ENCODE measurements around the gene ZCCHC10. TPM values are rescaled to one million over a fixed set of nuclear protein-coding genes. Genes with fewer than 3 reads are reported as not detected.

ZCCHC10 gene
- total and polyA plus RNA-seq, 2 of the 4 experiments (the other 2 are of a cell fraction): 4.1 to 20.4 TPM

DNA sequence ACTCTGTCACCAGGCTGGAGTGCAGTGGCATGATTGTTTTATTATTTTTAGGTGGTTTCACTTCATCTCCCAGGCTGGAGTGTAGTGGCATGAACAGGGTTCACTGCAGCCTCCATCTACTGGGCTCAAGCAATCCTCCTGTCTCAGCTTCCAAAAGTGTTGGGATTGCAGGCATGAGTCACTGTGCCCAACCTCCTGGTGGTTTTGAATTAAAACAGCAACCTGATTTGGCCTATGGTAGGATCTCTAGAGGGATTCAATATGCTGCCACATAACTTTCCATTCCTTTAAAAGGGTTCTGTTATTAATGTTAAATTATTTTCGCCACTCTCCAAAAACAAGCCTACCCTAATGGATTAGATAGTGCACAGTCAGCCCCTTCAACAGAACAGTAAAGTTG is 15.6 kb upstream of the ZCCHC10 start:
- Histone ChIP-seq H4K20me1 (ENCODE audit: insufficient read depth, low read length) (no peaks in the 10 kb centered on the region), H3K23ac (ENCODE audit: low read depth, low read length) (no peak overlapping the region), H3K9me3 (ENCODE audit: control insufficient read depth, insufficient read depth, low read length) (no peaks in the 10 kb centered on the region), H3K4me3 (ENCODE audit: insufficient read depth, low read depth, low read length) (no peak overlapping the region), H4K8ac (ENCODE audit: low read depth in 2 of 2, low read length in 2 of 2) (no peak overlapping the region), H3K9ac (ENCODE audit: low read depth, low read length) (no peak overlapping the region), H2BK120ac (ENCODE audit: low read depth, low read length) (no peak overlapping the region), H2AK9ac (replicated peaks; ENCODE audit: low read depth, low read length, poor library complexity) (no peak overlapping the region), H3K56ac (ENCODE audit: extremely low read depth, insufficient read depth, low read length) (no peak overlapping the region), H3K79me1 (ENCODE audit: low read depth in 1 of 2, low read length in 2 of 2) (no peaks in the 10 kb centered on the region), H3K27ac (ENCODE audit: insufficient read depth, low read length) (no peak overlapping the region), H4K5ac (ENCODE audit: low read depth, low read length) (no peak overlapping the region), H3K36me3 (ENCODE audit: control insufficient read depth, insufficient read depth, low read length) (no peaks in the 10 kb centered on the region), H3K27me3 (ENCODE audit: control insufficient read depth, insufficient read depth, low read length) (no peaks in the 10 kb centered on the region), H3K18ac (ENCODE audit: low read depth, low read length) (no peak overlapping the region), H3K4ac (ENCODE audit: low read depth, low read length) (no peak overlapping the region), H2BK15ac (ENCODE audit: low read depth, low read length) (no peak overlapping the region), H2AK5ac (ENCODE audit: low read depth, low read length) (no peak overlapping the region), H3K14ac (replicated peaks; ENCODE audit: low read depth, low read length) (no peak overlapping the region), H3K4me2 (ENCODE audit: low read depth, low read length) (no peak overlapping the region), H2AFZ (replicated peaks; ENCODE audit: low read length, poor library complexity) (no peak overlapping the region), H4K91ac (ENCODE audit: insufficient read depth, low read depth, low read length) (no peak overlapping the region), H2BK20ac (ENCODE audit: low read depth, low read length) (no peak overlapping the region), H3K4me1 (ENCODE audit: control insufficient read depth, insufficient read depth, low read length) (0 out of 2 replicates have a peak, but pooled peaks cover 3% of the 10 kb centered on the region), H2BK5ac (ENCODE audit: low read depth, low read length, poor library complexity, severe bottlenecking) (no peak overlapping the region), H3K9me1 (ENCODE audit: insufficient read depth, low read length) (no peaks in the 10 kb centered on the region)
- dilution Hi-C loops (cut with HindIII; ENCODE audit: low sequenced_read_pairs, unreplicated experiment): no loop called here
- intact Hi-C loops (cut with micrococcal nuclease): no loop called here
- TF ChIP-seq, protein P1, sequence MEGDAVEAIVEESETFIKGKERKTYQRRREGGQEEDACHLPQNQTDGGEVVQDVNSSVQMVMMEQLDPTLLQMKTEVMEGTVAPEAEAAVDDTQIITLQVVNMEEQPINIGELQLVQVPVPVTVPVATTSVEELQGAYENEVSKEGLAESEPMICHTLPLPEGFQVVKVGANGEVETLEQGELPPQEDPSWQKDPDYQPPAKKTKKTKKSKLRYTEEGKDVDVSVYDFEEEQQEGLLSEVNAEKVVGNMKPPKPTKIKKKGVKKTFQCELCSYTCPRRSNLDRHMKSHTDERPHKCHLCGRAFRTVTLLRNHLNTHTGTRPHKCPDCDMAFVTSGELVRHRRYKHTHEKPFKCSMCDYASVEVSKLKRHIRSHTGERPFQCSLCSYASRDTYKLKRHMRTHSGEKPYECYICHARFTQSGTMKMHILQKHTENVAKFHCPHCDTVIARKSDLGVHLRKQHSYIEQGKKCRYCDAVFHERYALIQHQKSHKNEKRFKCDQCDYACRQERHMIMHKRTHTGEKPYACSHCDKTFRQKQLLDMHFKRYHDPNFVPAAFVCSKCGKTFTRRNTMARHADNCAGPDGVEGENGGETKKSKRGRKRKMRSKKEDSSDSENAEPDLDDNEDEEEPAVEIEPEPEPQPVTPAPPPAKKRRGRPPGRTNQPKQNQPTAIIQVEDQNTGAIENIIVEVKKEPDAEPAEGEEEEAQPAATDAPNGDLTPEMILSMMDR (conservative IDR thresholded peaks at IDR 0.05; ENCODE audit: low read depth, low read length): 0 out of 2 replicates have a peak, but pooled peaks have one; percentile 5
- no peak for TF ChIP-seq MXI1 (IDR thresholded peaks at IDR 0.05; ENCODE audit: borderline replicate concordance, low read depth, low read length)
- ATAC-seq (ENCODE audit: low read depth): peak; percentile 65
- no CpG with 5 or more reads among the region's 1 CpG for WGBS, 2 experiments (ENCODE audit: extremely low coverage in 2 of 2, insufficient read length in 1 of 2)
- DNase-seq: peak; percentile 44
- ChIA-PET POLR2A (ENCODE audit: unreplicated experiment) (no interaction called here), CTCF (no interaction called here)
- BruUV-seq (replicated peaks): no TSS peak
- in situ Hi-C loops (cut with MboI; ENCODE audit: low sequenced_read_pairs): no loop called here
